H1 (cell line): Measurements from ENCODE around the gene KCNJ12. TPM values are rescaled to one million over a fixed set of nuclear protein-coding genes. Genes with fewer than 3 reads are reported as not detected.

Experiments
- CTCF ChIA-PET: fragments of 300-600 bp; sonication (Branson Sonifier 250); formaldehyde crosslinking; loops from one replicate; lab custom pipeline; 2021; ENCODE audit not compliant: partially characterized antibody; lab: Charles Lee
- POLR2A ChIA-PET: fragments of 300-600 bp; sonication (Branson Sonifier 250); formaldehyde crosslinking; loops from one replicate; lab custom pipeline; 2021; ENCODE audit warnings: inconsistent platforms; ENCODE audit not compliant: partially characterized antibody; lab: Charles Lee
- DNase-seq, 2 experiments: peaks; one replicate each; pipeline versions ENCODE4 v3.0.0 to v3.0.0-alpha.2; 2010 to 2022; ENCODE audit warnings: low spot score in 2 of 2, low read depth in 1 of 2, mixed read lengths in 1 of 2
- FAIRE-seq: peaks from 2 replicates; lab custom pipeline; 2011; peaks lifted over from hg19 to GRCh38; lab: Jason Lieb, UNC
- H2AFZ ChIP-seq: 2 replicates; pipeline ENCODE4 v1.8.1; 2012; ENCODE audit warnings: low read length, inconsistent platforms
- H2AK5ac ChIP-seq: 2 replicates; pipeline ENCODE4 v1.6.1; 2013; ENCODE audit warnings: low read depth, low read length
- H2BK120ac ChIP-seq: replicated peaks from 2 replicates; pipeline ENCODE3; 2013; ENCODE audit warnings: low read depth, low read length, inconsistent platforms
- H2BK12ac ChIP-seq: 2 replicates; pipeline ENCODE4 v1.6.1; 2013; ENCODE audit warnings: low read depth, low read length
- H2BK15ac ChIP-seq: 2 replicates; pipeline ENCODE4 v1.6.1; 2013; ENCODE audit warnings: low read length
- H2BK20ac ChIP-seq: 2 replicates; pipeline ENCODE4 v1.6.1; 2013; ENCODE audit warnings: low read length
- H2BK5ac ChIP-seq: 2 replicates; pipeline ENCODE4 v1.6.1; 2013; ENCODE audit warnings: low read depth, low read length
- H3K14ac ChIP-seq: 2 replicates; pipeline ENCODE4 v1.6.1; 2013; ENCODE audit warnings: inconsistent platforms; ENCODE audit not compliant: insufficient read length
- H3K18ac ChIP-seq: 2 replicates; pipeline ENCODE4 v1.6.1; 2013; ENCODE audit warnings: low read length; ENCODE audit errors: extremely low read depth
- H3K23ac ChIP-seq: 2 replicates; pipeline ENCODE4 v1.6.1; 2013; ENCODE audit warnings: inconsistent platforms; ENCODE audit not compliant: insufficient read length
- H3K23me2 ChIP-seq: 2 replicates; pipeline ENCODE4 v1.6.1; 2013; ENCODE audit warnings: low read depth, low read length
- H3K27ac ChIP-seq: 2 replicates; pipeline ENCODE4 v1.6.1; 2011; ENCODE audit warnings: low read depth, low read length, inconsistent platforms
- H3K27me3 ChIP-seq, 4 experiments: replicated peaks in 1 of 4; 1 replicate in 1 of 4; 2 replicates in 3 of 4; pipeline versions ENCODE4 v1.6.1 to v1.8.1; 2011 to 2013; ENCODE audit warnings: low read length in 3 of 4, mild to moderate bottlenecking in 3 of 4, inconsistent platforms in 2 of 4, mixed read lengths in 2 of 4, moderate library complexity in 1 of 4; ENCODE audit not compliant: control insufficient read depth in 3 of 4, insufficient read depth in 3 of 4; ENCODE audit errors: extremely low read depth in 1 of 4
- H3K36me3 ChIP-seq, 4 experiments: 2 replicates each; pipeline versions ENCODE4 v1.6.1 to v1.8.1; 2011 to 2013; ENCODE audit warnings: mild to moderate bottlenecking in 4 of 4, low read length in 3 of 4, moderate library complexity in 2 of 4, control low read depth in 1 of 4, inconsistent platforms in 1 of 4; ENCODE audit not compliant: insufficient read depth in 4 of 4, control insufficient read depth in 2 of 4
- H3K4ac ChIP-seq: replicated peaks from 2 replicates; pipeline ENCODE3; 2013; ENCODE audit warnings: low read length, low read depth, mixed read lengths, inconsistent platforms; ENCODE audit not compliant: insufficient read length
- H3K4me1 ChIP-seq, 4 experiments: replicated peaks in 1 of 4; 1 replicate in 1 of 4; 2 replicates in 3 of 4; pipeline versions ENCODE4 v1.6.1 to v1.8.1; 2011 to 2013; ENCODE audit warnings: low read length in 3 of 4, inconsistent platforms in 2 of 4, mixed read lengths in 1 of 4; ENCODE audit not compliant: insufficient read depth in 4 of 4, control insufficient read depth in 3 of 4
- H3K4me2 ChIP-seq, 2 experiments: 2 replicates each; pipeline versions ENCODE4 v1.6.1 to v1.8.1; 2011 to 2013; ENCODE audit warnings: low read depth in 2 of 2, low read length in 2 of 2, control low read depth in 1 of 2, inconsistent platforms in 1 of 2, mild to moderate bottlenecking in 1 of 2; ENCODE audit not compliant: insufficient read depth in 1 of 2
- H3K4me3 ChIP-seq, 4 experiments: fragments of 200-600, 300-600 bp in 1 of 4; sonication (generic), shearing (Covaris generic), sonication (Bioruptor Twin) in 1 of 4; 2 replicates each; pipeline versions ENCODE4 v1.5.1 to v1.8.1; 2011 to 2016; ENCODE audit warnings: low read length in 4 of 4, low read depth in 3 of 4, control low read depth in 2 of 4, inconsistent platforms in 2 of 4, mild to moderate bottlenecking in 2 of 4, mixed read lengths in 1 of 4, moderate library complexity in 1 of 4; ENCODE audit not compliant: insufficient read depth in 2 of 4; ENCODE audit errors: extremely low read depth in 1 of 4
- H3K56ac ChIP-seq: replicated peaks from 2 replicates; pipeline ENCODE3; 2013; ENCODE audit warnings: low read depth, mild to moderate bottlenecking, mixed read lengths, low read length, inconsistent platforms; ENCODE audit not compliant: insufficient read length
- H3K79me1 ChIP-seq: 2 replicates; pipeline ENCODE4 v1.6.1; 2013; ENCODE audit warnings: low read depth, low read length, control low read depth
- H3K79me2 ChIP-seq, 2 experiments: 2 replicates each; pipeline versions ENCODE4 v1.6.1 to v1.8.1; 2012 to 2013; ENCODE audit warnings: low read length in 2 of 2, mild to moderate bottlenecking in 2 of 2, inconsistent platforms in 1 of 2; ENCODE audit not compliant: insufficient read depth in 2 of 2, control insufficient read depth in 1 of 2
- H3K9ac ChIP-seq, 4 experiments: replicated peaks in 1 of 4; 1 replicate in 1 of 4; 2 replicates in 3 of 4; pipeline versions ENCODE4 v1.6.1 to v1.8.1; 2011 to 2013; ENCODE audit warnings: low read depth in 3 of 4, low read length in 3 of 4, control low read depth in 2 of 4, mild to moderate bottlenecking in 2 of 4, moderate library complexity in 2 of 4, inconsistent platforms in 1 of 4; ENCODE audit errors: extremely low read depth in 1 of 4
- H3K9me3 ChIP-seq, 2 experiments: 2 replicates each; pipeline versions ENCODE4 v1.6.1 to v1.8.1; 2012 to 2013; ENCODE audit warnings: mild to moderate bottlenecking in 2 of 2, moderate library complexity in 2 of 2, control low read depth in 1 of 2, inconsistent platforms in 1 of 2, low read depth in 1 of 2, low read length in 1 of 2, mixed read lengths in 1 of 2; ENCODE audit not compliant: insufficient read depth in 2 of 2
- H4K20me1 ChIP-seq, 2 experiments: replicated peaks in 1 of 2; 2 replicates each; pipeline versions ENCODE3 to v1.8.1; 2011 to 2013; ENCODE audit warnings: inconsistent platforms in 2 of 2, low read length in 2 of 2, mild to moderate bottlenecking in 1 of 2; ENCODE audit not compliant: insufficient read depth in 2 of 2, control insufficient read depth in 1 of 2
- H4K5ac ChIP-seq: 2 replicates; pipeline ENCODE4 v1.6.1; 2013; ENCODE audit warnings: low read length, low read depth, mixed read lengths, inconsistent platforms; ENCODE audit not compliant: insufficient read length
- H4K8ac ChIP-seq: 2 replicates; pipeline ENCODE4 v1.8.0; 2013; ENCODE audit warnings: mild to moderate bottlenecking, moderate library complexity, low read length, inconsistent platforms; ENCODE audit not compliant: insufficient read depth; ENCODE audit errors: extremely low read depth
- H4K91ac ChIP-seq: replicated peaks from 2 replicates; pipeline ENCODE3; 2013; ENCODE audit warnings: low read length, mixed read lengths, inconsistent platforms; ENCODE audit not compliant: insufficient read length
- EZH2 ChIP-seq: fragments of 200-600 bp; sonication (generic); IDR thresholded peaks from 2 replicates; pipeline ENCODE4 v1.7.1; 2012; ENCODE audit warnings: low read depth, mild to moderate bottlenecking, moderate library complexity, low read length, inconsistent platforms; ENCODE audit not compliant: severe bottlenecking
- KDM1A ChIP-seq: fragments of 200-600, 300-600 bp; sonication (generic); IDR thresholded peaks from 2 replicates; pipeline ENCODE4 v1.7.1; 2016; ENCODE audit warnings: mild to moderate bottlenecking, low read length, borderline replicate concordance
- WGBS, 2 experiments: shearing (Covaris generic) in 1 of 2; methylation state at CpG; one replicate each; pipeline versions ENCODE4 v1.1.6 to v1.1.7; 2013 to 2015; ENCODE audit warnings: low lambda C conversion rate in 2 of 2, mixed read lengths in 2 of 2, inconsistent platforms in 1 of 2, low coverage in 1 of 2, missing lambda C conversion rate in 1 of 2; ENCODE audit not compliant: insufficient replicate concordance in 2 of 2, insufficient coverage in 1 of 2, insufficient read length in 1 of 2; ENCODE audit errors: extremely low coverage in 1 of 2, missing lambda C conversion rate in 1 of 2; 5-methylcytosine and 5-hydroxymethylcytosine counted together
- polyA plus RNA-seq, 7 experiments: library from polyadenylated mRNA; depleted of rRNA in 3 of 7; stranded (reverse) in 5 of 7; unstranded in 2 of 7; fragments of >200 nt in 5 of 7; fragments of 200-250 nt in 2 of 7; gene quantifications; 1 replicate in 5 of 7; 2 replicates in 1 of 7; 4 replicates in 1 of 7; pipeline versions ENCODE4 v1.2.1 to v1.2.3, GENCODE V29; 2011 to 2013; ENCODE audit warnings: missing spikeins in 2 of 7, mixed read lengths in 2 of 7
- total RNA-seq: library from RNA; stranded (reverse); fragmentation: NEBNext Ultra II Directional; extraction: Animal tissue kit (Norgen Biotek cat#: 25700); gene quantifications from 2 replicates; pipeline ENCODE4 v1.2.1, GENCODE V29; 2021

KCNJ12 gene
- total and polyA plus RNA-seq, 2 of the 8 experiments (the other 6 are each of a cell fraction or from before 2014, with no cell fraction given) = 1.2 to 1.5 TPM

DNA sequence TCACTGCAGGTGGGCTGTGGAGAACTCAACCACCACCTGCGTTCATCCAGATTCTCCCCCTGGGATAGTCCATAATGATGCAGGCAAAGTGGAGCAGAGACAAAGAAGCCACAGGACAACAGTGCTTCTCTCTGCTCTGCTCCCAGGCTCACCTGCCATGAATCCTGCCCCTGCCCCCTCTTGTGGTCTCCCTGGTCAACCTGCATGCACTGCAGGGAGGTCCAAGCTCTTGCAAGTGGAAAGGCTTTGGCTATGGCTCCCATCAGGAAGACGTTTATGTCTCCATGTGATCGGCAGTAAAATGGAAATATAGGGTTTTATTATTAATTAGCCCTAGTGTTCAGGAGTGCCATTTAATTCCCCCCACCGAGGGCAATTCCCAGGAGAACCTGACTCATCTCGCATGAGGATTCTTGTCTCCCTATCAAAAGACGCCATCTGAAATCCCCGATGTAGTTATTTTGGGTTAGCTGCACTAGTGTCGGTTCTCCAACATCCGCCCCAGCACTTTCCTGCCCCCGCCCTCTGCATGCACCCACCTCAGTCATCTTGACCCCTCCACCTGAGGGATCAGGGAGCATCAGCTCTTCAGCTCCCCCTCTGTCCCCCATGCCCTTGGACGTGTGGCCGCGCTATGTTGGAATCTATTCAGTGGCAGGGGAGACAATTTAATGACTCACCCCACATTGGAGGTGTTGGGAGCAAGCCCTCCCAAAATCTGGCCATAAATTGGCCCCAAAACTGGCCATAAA, 91.8 kb downstream of the KCNJ12 start:
- H2BK120ac ChIP-seq = no peak overlapping the region
- no peak overlapping the region for H3K23ac ChIP-seq
- no peaks in the 10 kb centered on the region for H4K20me1 ChIP-seq
- no peak overlapping the region for H2BK20ac ChIP-seq
- no peaks in the 10 kb centered on the region for H3K79me1 ChIP-seq
- H4K8ac ChIP-seq = no peak overlapping the region
- POLR2A ChIA-PET = interaction anchor here (1.0 kb wide), 2 partner anchors 29 to 33 kb away, joined by 3 read pairs; no protein-coding TSS in a partner anchor
- no peaks in the 10 kb centered on the region for H3K9me3 ChIP-seq
- H2AK5ac ChIP-seq = no peak overlapping the region
- no peaks in the 10 kb centered on the region for H3K79me2 ChIP-seq
- H2AFZ ChIP-seq = no peak overlapping the region
- no peak overlapping the region for H3K18ac ChIP-seq
- H3K4me3 ChIP-seq = no peak overlapping the region
- H3K27me3 ChIP-seq = peaks cover 0 to 21% (median 12%) of the 10 kb centered on the region in 4 experiments; a peak in 5 of 7 replicates
- DNase-seq (no peak), FAIRE-seq (no peak)
- no peak overlapping the region for H3K4me2 ChIP-seq
- H3K27ac ChIP-seq = no peak overlapping the region
- no peak overlapping the region for H3K9ac ChIP-seq
- H4K91ac ChIP-seq = no peak overlapping the region
- no peak overlapping the region for H3K14ac ChIP-seq
- H3K4me1 ChIP-seq = peaks cover 0 to 14% (median 2%) of the 10 kb centered on the region in 4 experiments; a peak in 3 of 7 replicates
- H2BK12ac ChIP-seq = no peak overlapping the region
- 83% methylated on average over 13 of the region's 13 CpGs; no CpG with 5 or more reads in 1 of the 2 experiments for WGBS, 2 experiments
- H3K56ac ChIP-seq = no peak overlapping the region
- H3K23me2 ChIP-seq = peaks cover 3% of the 10 kb centered on the region; the same call in 1 of the 2 replicates
- no peaks in the 10 kb centered on the region for H3K36me3 ChIP-seq
- no peak overlapping the region for H2BK5ac ChIP-seq
- TF ChIP-seq EZH2 = no peak
- no peak for TF ChIP-seq KDM1A
- no peak overlapping the region for H2BK15ac ChIP-seq
- no peak overlapping the region for H3K4ac ChIP-seq
- CTCF ChIA-PET = no interaction called here
- H4K5ac ChIP-seq = no peak overlapping the region
